Mucosa of descending colon (tissue), 3 donors: ENCODE measurements around the gene ALDH1L1. TPM values are rescaled to one million over a fixed set of nuclear protein-coding genes. Genes with fewer than 3 reads are reported as not detected.

ENCODE experiments used
- ATAC-seq: fragments of 200-7000 bp; cut with Tn5 transposase; one replicate; pipeline ENCODE4 v1.9.1; 2020; ENCODE audit warnings: mild to moderate bottlenecking, moderate library complexity
- DNase-seq, 3 donors: peaks; one replicate each; pipeline ENCODE4 v3.0.0-alpha.2; 2020
- H3K36me3 ChIP-seq: fragments of 200-600 bp; one replicate; pipeline ENCODE4 v1.8.0; 2021; ENCODE audit warnings: low read depth, mild to moderate bottlenecking
- H3K4me1 ChIP-seq: fragments of 200-600 bp; one replicate; pipeline ENCODE4 v1.8.0; 2021; ENCODE audit warnings: low read depth, mild to moderate bottlenecking
- H3K4me3 ChIP-seq: fragments of 200-600 bp; one replicate; pipeline ENCODE4 v1.8.0; 2021; ENCODE audit warnings: mild to moderate bottlenecking
- H3K9me3 ChIP-seq: fragments of 200-600 bp; one replicate; pipeline ENCODE4 v1.8.0; 2021; ENCODE audit warnings: mild to moderate bottlenecking
- intact Hi-C, 2 donors: fragments of 100-400 bp; cut with DNase I in 1 of 2; cut with micrococcal nuclease in 1 of 2; formaldehyde crosslinking; loops; one replicate each; pipeline versions ENCODE4 v1.11.0 to v1.11.1; 2022; cut with DNase I, micrococcal nuclease
- total RNA-seq, 3 donors: library from RNA; stranded (reverse); fragmentation: NEBNext Ultra II Directional in 2 of 3; extraction: Animal tissue kit (Norgen Biotek cat#: 25700) in 2 of 3; gene quantifications; one replicate each; pipeline versions ENCODE4 v1.2.1 to v1.2.4, GENCODE V29; 2021 to 2023
- TF ChIP-seq, protein P1 (sequence below): fragments of 200-600 bp; IDR thresholded peaks from one replicate; pipeline ENCODE4 v1.8.0; 2022; ENCODE audit warnings: antibody characterized with exemption, mild to moderate bottlenecking
- donor health status: DM: no; HTN: no; CAD: no; lungs with moderate emphysema.
- donor health status: DM: no; HTN: no; CAD: no.
- donor health status: DM: no; HTN: yes; CAD: no.

ALDH1L1 gene
- total RNA-seq, 3 donors from 2014 or later = 14.3 to 27.4 (median 15.0) TPM

- Histone ChIP-seq H3K36me3 (no peaks in the 10 kb centered on the region), H3K4me1 (no peaks in the 10 kb centered on the region), H3K4me3 (no peak overlapping the region), H3K9me3 (no peaks in the 10 kb centered on the region)
- TF ChIP-seq, protein P1, sequence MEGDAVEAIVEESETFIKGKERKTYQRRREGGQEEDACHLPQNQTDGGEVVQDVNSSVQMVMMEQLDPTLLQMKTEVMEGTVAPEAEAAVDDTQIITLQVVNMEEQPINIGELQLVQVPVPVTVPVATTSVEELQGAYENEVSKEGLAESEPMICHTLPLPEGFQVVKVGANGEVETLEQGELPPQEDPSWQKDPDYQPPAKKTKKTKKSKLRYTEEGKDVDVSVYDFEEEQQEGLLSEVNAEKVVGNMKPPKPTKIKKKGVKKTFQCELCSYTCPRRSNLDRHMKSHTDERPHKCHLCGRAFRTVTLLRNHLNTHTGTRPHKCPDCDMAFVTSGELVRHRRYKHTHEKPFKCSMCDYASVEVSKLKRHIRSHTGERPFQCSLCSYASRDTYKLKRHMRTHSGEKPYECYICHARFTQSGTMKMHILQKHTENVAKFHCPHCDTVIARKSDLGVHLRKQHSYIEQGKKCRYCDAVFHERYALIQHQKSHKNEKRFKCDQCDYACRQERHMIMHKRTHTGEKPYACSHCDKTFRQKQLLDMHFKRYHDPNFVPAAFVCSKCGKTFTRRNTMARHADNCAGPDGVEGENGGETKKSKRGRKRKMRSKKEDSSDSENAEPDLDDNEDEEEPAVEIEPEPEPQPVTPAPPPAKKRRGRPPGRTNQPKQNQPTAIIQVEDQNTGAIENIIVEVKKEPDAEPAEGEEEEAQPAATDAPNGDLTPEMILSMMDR = no peak
- intact Hi-C loops = no loop called here
- no peak for ATAC-seq
- DNase-seq = no peak
Measured at GRCh38 chr3:126107203-126107939, 73.0 kb downstream of the ALDH1L1 start.

- DNase-seq = no peak
- TF ChIP-seq, protein P1 = no peak
- H3K9me3 ChIP-seq = no peaks in the 10 kb centered on the region
- H3K4me3 ChIP-seq = no peak overlapping the region
- intact Hi-C loops = no loop called here
- no peaks in the 10 kb centered on the region for H3K36me3 ChIP-seq
- no peaks in the 10 kb centered on the region for H3K4me1 ChIP-seq
- no peak for ATAC-seq
Measured at GRCh38 chr3:126106336-126107202, 73.8 kb downstream of the ALDH1L1 start.

GRCh38 chr3:126105691-126106187 lies 74.6 kb downstream of the ALDH1L1 start:
- H3K36me3 ChIP-seq = no peaks in the 10 kb centered on the region
- DNase-seq (no peak), ATAC-seq (no peak)
- H3K4me1 ChIP-seq = no peaks in the 10 kb centered on the region
- H3K9me3 ChIP-seq = no peaks in the 10 kb centered on the region
- intact Hi-C loops = no loop called here
- TF ChIP-seq, protein P1 = no peak
- no peak overlapping the region for H3K4me3 ChIP-seq

DNA sequence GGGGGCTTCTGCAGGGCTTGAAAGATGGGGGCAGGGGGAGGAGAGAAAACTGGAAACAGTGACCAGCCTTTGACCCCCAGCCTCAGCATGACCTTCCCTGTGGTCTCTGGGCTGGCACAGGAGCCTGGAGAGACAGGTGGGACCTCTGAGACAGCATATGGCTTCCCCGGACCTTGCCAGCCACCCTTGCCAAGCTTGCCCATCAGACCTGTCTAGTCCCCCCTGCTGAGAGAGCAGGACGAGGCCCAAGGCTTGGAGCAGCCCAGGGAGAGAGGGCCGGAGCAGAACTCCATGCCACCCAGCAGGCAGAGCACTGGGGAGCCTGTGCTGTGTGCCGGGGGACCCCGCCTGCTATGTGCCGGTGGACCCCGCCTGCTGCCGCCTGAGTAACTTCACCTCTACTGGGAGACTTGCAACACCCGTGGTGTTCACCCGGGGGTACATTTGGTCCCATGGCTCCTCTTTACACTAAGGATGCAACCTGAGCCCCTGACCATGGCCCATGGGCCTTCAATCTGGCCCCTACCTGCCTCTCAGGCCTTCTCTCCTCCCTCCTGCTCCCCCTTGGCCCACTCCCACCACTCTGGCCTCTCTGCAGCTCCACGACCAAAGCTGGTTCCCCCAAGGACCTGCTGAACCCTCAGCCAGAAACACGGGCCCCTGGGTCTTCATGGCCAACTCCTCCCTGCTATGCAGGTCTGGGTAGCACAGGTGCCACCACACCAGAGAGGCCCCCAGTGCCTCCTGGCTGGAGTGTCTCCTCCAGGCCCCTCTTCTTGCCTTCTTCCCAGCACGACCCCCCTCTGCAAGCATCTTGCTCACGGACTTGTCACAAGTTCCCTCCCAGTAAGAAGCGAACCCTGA lies 75.4 kb downstream of the ALDH1L1 start:
- H3K4me1 ChIP-seq = no peaks in the 10 kb centered on the region
- no peaks in the 10 kb centered on the region for H3K9me3 ChIP-seq
- intact Hi-C loops = no loop called here
- no peaks in the 10 kb centered on the region for H3K36me3 ChIP-seq
- DNase-seq (no peak), ATAC-seq (no peak)
- TF ChIP-seq, protein P1 = no peak
- no peak overlapping the region for H3K4me3 ChIP-seq

GRCh38 chr3:126104028-126104635 lies 76.3 kb downstream of the ALDH1L1 start:
- Histone ChIP-seq H3K4me1 (no peaks in the 10 kb centered on the region), H3K4me3 (no peak overlapping the region), H3K36me3 (no peaks in the 10 kb centered on the region), H3K9me3 (no peaks in the 10 kb centered on the region)
- DNase-seq (no peak), ATAC-seq (no peak)
- TF ChIP-seq, protein P1 = no peak
- intact Hi-C loops = no loop called here
